ENCODE results near the gene JUN.

GRCh38 chr1:58786184-58786926, 2.5 kb upstream of the JUN start:
- TF ChIP-seq CTCF (conservative IDR thresholded peaks at IDR 0.05; ENCODE audit: low read depth, low read length) (no peak), EZH2 (IDR thresholded peaks at IDR 0.05; ENCODE audit: low read length, unreplicated experiment) (no peak), EZH2phosphoT487 (IDR thresholded peaks at IDR 0.05; ENCODE audit: borderline replicate concordance, low read length) (no peak)

All from PC-3 (cell line).